HEK293 (cell line): ENCODE measurements around the gene GJA9.

ENCODE experiments used
- CTCF ChIA-PET: fragments of 350-600 bp; formaldehyde crosslinking; extraction: SDS; loops from one replicate; lab custom pipeline; 2021; ENCODE audit warnings: antibody characterized with exemption; lab: Yijun Ruan, JAX
- POLR2A ChIA-PET: fragments of 300-600 bp; formaldehyde crosslinking; extraction: SDS; loops from one replicate; lab custom pipeline; 2020; ENCODE audit warnings: antibody characterized with exemption, inconsistent platforms; lab: Yijun Ruan, JAX
- H3K27ac ChIP-seq: fragments of 200-500 bp; sonication (Bioruptor generic); 2 replicates; pipeline ENCODE4 v1.5.1; 2014; ENCODE audit warnings: low read depth, low read length, control low read depth, inconsistent platforms; ENCODE audit errors: extremely low read depth
- H3K36me3 ChIP-seq, 2 experiments: fragments of 200-500 bp in 1 of 2; sonication (Bioruptor generic) in 1 of 2; 1 replicate in 1 of 2; 2 replicates in 1 of 2; pipeline ENCODE4 v1.5.1; 2014 to 2017; ENCODE audit warnings: inconsistent platforms in 2 of 2, low read length in 2 of 2; ENCODE audit not compliant: control insufficient read depth in 2 of 2, insufficient read depth in 1 of 2
- H3K4me1 ChIP-seq: fragments of 200-500 bp; sonication (Bioruptor generic); 2 replicates; pipeline ENCODE4 v1.5.1; 2014; ENCODE audit warnings: mild to moderate bottlenecking, low read length, inconsistent platforms; ENCODE audit not compliant: control insufficient read depth, insufficient read depth
- H3K4me3 ChIP-seq: 2 replicates; pipeline ENCODE4 v1.5.1; 2011; ENCODE audit warnings: low read depth, mild to moderate bottlenecking, control low read depth, low read length, moderate library complexity
- H3K9me3 ChIP-seq: fragments of 200-500 bp; sonication (Bioruptor generic); 2 replicates; pipeline ENCODE4 v1.5.1; 2014; ENCODE audit warnings: low read depth, low read length, inconsistent platforms; ENCODE audit not compliant: control insufficient read depth, insufficient read depth
- ATF2 ChIP-seq: fragments of 450-650 bp; formaldehyde crosslinking; IDR thresholded peaks from 2 replicates; pipeline ENCODE4 v1.5.1; 2016; ENCODE audit warnings: missing biosample characterization, missing genetic modification characterization, low read depth
- EGR2 ChIP-seq: fragments of 450-650 bp; formaldehyde crosslinking; IDR thresholded peaks from 2 replicates; pipeline ENCODE4 v1.5.1; 2016; ENCODE audit warnings: low read depth, missing biosample characterization, missing genetic modification characterization
- HOXD13 ChIP-seq: sonication (generic); formaldehyde crosslinking; IDR thresholded peaks from 2 replicates; pipeline ENCODE4 v1.8.0; 2022; ENCODE audit warnings: missing genetic modification reagents, borderline replicate concordance
- MEIS1 ChIP-seq: sonication (generic); formaldehyde crosslinking; IDR thresholded peaks from 2 replicates; pipeline ENCODE4 v1.8.1; 2022; ENCODE audit warnings: missing genetic modification reagents, mild to moderate bottlenecking, borderline replicate concordance
- PRDM4 ChIP-seq: fragments of 450-650 bp; formaldehyde crosslinking; IDR thresholded peaks from 2 replicates; pipeline ENCODE4 v1.5.1; 2017; ENCODE audit warnings: missing biosample characterization, missing genetic modification characterization
- RBAK ChIP-seq: fragments of 450-650 bp; formaldehyde crosslinking; IDR thresholded peaks from 2 replicates; pipeline ENCODE4 v1.5.1; 2016; ENCODE audit warnings: missing biosample characterization, missing genetic modification characterization
- REST ChIP-seq: fragments of 450-650 bp; formaldehyde crosslinking; IDR thresholded peaks from 2 replicates; pipeline ENCODE4 v1.5.1; 2016; ENCODE audit warnings: missing biosample characterization, missing genetic modification characterization
- SCRT1 ChIP-seq: fragments of 450-650 bp; formaldehyde crosslinking; IDR thresholded peaks from 2 replicates; pipeline ENCODE4 v1.5.1; 2016; ENCODE audit warnings: missing biosample characterization, missing genetic modification characterization, borderline replicate concordance
- SP3 ChIP-seq: fragments of 450-650 bp; formaldehyde crosslinking; IDR thresholded peaks from 2 replicates; pipeline ENCODE4 v1.5.1; 2016; ENCODE audit warnings: missing biosample characterization, missing genetic modification characterization
- ZBTB44 ChIP-seq: fragments of 450-650 bp; IDR thresholded peaks from 2 replicates; pipeline ENCODE4 v1.5.1; 2018; ENCODE audit warnings: missing biosample characterization, mild to moderate bottlenecking, missing genetic modification characterization
- ZFP69B ChIP-seq: fragments of 450-650 bp; formaldehyde crosslinking; IDR thresholded peaks from 2 replicates; pipeline ENCODE4 v1.5.1; 2016; ENCODE audit warnings: missing biosample characterization, missing genetic modification characterization
- ZNF155 ChIP-seq: fragments of 450-650 bp; formaldehyde crosslinking; IDR thresholded peaks from 2 replicates; pipeline ENCODE4 v1.5.1; 2016; ENCODE audit warnings: missing biosample characterization, missing genetic modification characterization
- ZNF16 ChIP-seq: fragments of 450-650 bp; formaldehyde crosslinking; IDR thresholded peaks from 2 replicates; pipeline ENCODE4 v1.5.1; 2016; ENCODE audit warnings: low read depth, missing biosample characterization, missing genetic modification characterization
- ZNF23 ChIP-seq: fragments of 450-650 bp; formaldehyde crosslinking; IDR thresholded peaks from 2 replicates; pipeline ENCODE4 v1.5.1; 2016; ENCODE audit warnings: missing biosample characterization, missing genetic modification characterization, borderline replicate concordance
- ZNF239 ChIP-seq: fragments of 450-650 bp; formaldehyde crosslinking; IDR thresholded peaks from 2 replicates; pipeline ENCODE4 v1.5.1; 2016; ENCODE audit warnings: missing biosample characterization, missing genetic modification characterization
- ZNF362 ChIP-seq: fragments of 450-650 bp; formaldehyde crosslinking; IDR thresholded peaks from 2 replicates; pipeline ENCODE4 v1.5.1; 2016; ENCODE audit warnings: missing biosample characterization, missing genetic modification characterization
- ZNF37A ChIP-seq: fragments of 450-650 bp; IDR thresholded peaks from 2 replicates; pipeline ENCODE4 v1.5.1; 2018; ENCODE audit warnings: missing biosample characterization, missing genetic modification characterization
- ZNF394 ChIP-seq: fragments of 450-650 bp; formaldehyde crosslinking; IDR thresholded peaks from 2 replicates; pipeline ENCODE4 v1.5.1; 2016; ENCODE audit warnings: missing biosample characterization, missing genetic modification characterization, mild to moderate bottlenecking, moderate library complexity, borderline replicate concordance
- ZNF548 ChIP-seq: fragments of 450-650 bp; formaldehyde crosslinking; IDR thresholded peaks from 2 replicates; pipeline ENCODE4 v1.5.1; 2016; ENCODE audit warnings: missing biosample characterization, missing genetic modification characterization
- ZNF596 ChIP-seq: fragments of 450-650 bp; IDR thresholded peaks from 2 replicates; pipeline ENCODE4 v1.5.0; 2018; ENCODE audit warnings: missing biosample characterization, mild to moderate bottlenecking, missing genetic modification characterization, moderate library complexity
- ZNF621 ChIP-seq: fragments of 450-650 bp; formaldehyde crosslinking; IDR thresholded peaks from 2 replicates; pipeline ENCODE4 v1.5.1; 2017; ENCODE audit warnings: missing biosample characterization, missing genetic modification characterization
- ZNF658 ChIP-seq: fragments of 450-650 bp; formaldehyde crosslinking; IDR thresholded peaks from 2 replicates; pipeline ENCODE4; 2016; ENCODE audit warnings: missing biosample characterization, missing genetic modification characterization
- ZNF76 ChIP-seq: fragments of 450-650 bp; formaldehyde crosslinking; IDR thresholded peaks from 2 replicates; pipeline ENCODE4; 2016; ENCODE audit warnings: low read depth, missing biosample characterization, missing genetic modification characterization, borderline replicate concordance
- ZNF843 ChIP-seq: fragments of 450-650 bp; formaldehyde crosslinking; IDR thresholded peaks from 2 replicates; pipeline ENCODE4 v1.5.1; 2016; ENCODE audit warnings: missing biosample characterization, missing genetic modification characterization
- ZSCAN18 ChIP-seq: fragments of 450-650 bp; formaldehyde crosslinking; IDR thresholded peaks from 2 replicates; pipeline ENCODE4 v1.5.1; 2016; ENCODE audit warnings: missing biosample characterization, missing genetic modification characterization

GJA9 gene

GRCh38 chr1:38840281-38840680 lies 41.1 kb downstream of the GJA9 start:
- H3K36me3 ChIP-seq = peaks cover 25 to 69% of the 10 kb centered on the region in 2 experiments
- H3K9me3 ChIP-seq = no peaks in the 10 kb centered on the region
- no peaks in the 10 kb centered on the region for H3K4me1 ChIP-seq
- H3K4me3 ChIP-seq = no peak overlapping the region
- ChIA-PET POLR2A (no interaction called here), CTCF (interaction anchor here (1.1 kb wide), 1 partner anchor 258 kb away, joined by 3 read pairs; no protein-coding TSS in a partner anchor)
- no peak overlapping the region for H3K27ac ChIP-seq
- TF ChIP-seq HOXD13 (CRISPR knock-in tag) (no peak), SCRT1 (tag by site-specific recombination) (no peak), ZFP69B (tag by site-specific recombination) (no peak), ZNF596 (tag by site-specific recombination) (no peak), ZBTB44 (tag by site-specific recombination) (no peak), ZNF76 (no peak), ZNF621 (tag by site-specific recombination) (no peak), ZNF155 (tag by site-specific recombination) (no peak), REST (no peak), EGR2 (tag by site-specific recombination) (no peak), MEIS1 (CRISPR knock-in tag) (no peak), ZNF394 (no peak), ZNF362 (tag by site-specific recombination) (no peak), SP3 (tag by site-specific recombination) (no peak), ZNF16 (no peak), ZNF658 (no peak), PRDM4 (tag by site-specific recombination) (no peak)

- Histone ChIP-seq H3K4me1 (no peaks in the 10 kb centered on the region), H3K4me3 (no peak overlapping the region), H3K36me3 (peaks cover 24 to 60% of the 10 kb centered on the region in 2 experiments), H3K27ac (no peak overlapping the region), H3K9me3 (no peaks in the 10 kb centered on the region)
- POLR2A ChIA-PET = no interaction called here
- no peak for TF ChIP-seq ZNF843 (tag by site-specific recombination)
- TF ChIP-seq ZNF548 (tag by site-specific recombination) = no peak
- no peak for TF ChIP-seq RBAK (tag by site-specific recombination)
- no peak for TF ChIP-seq ZNF23
- TF ChIP-seq ZNF37A (tag by site-specific recombination) = no peak
- TF ChIP-seq ZSCAN18 (tag by site-specific recombination) = no peak
- TF ChIP-seq ATF2 = no peak
- no peak for TF ChIP-seq ZNF239
- CTCF ChIA-PET = interaction anchor here (0.7 to 1.1 kb wide), 3 partner anchors 18 to 259 kb away, joined by 3 to 5 read pairs (median 3); no protein-coding TSS in a partner anchor
Observed at GRCh38 chr1:38839363-38839762, 42.0 kb downstream of the GJA9 start.
